Stimulated activated CD4-positive, alpha-beta T cell treated with anti-CD3 and anti-CD28 coated beads, Interleukin-12 subunit alpha, Interleukin-12 subunit beta, amount 100 ng/mL, for 24 hours (primary cell): ENCODE results near the gene HID1.
"Not testable (repeated sequence)": the region's sequence is repeated elsewhere in the genome, so short reads cannot be mapped to it uniquely, and the experiment has no call there.

Source experiments
- DNase-seq, 2 experiments: peaks; one replicate each; pipeline ENCODE4 v3.0.0-alpha.2; 2020; ENCODE audit warnings: low read depth in 2 of 2

Gene HID1

DNA sequence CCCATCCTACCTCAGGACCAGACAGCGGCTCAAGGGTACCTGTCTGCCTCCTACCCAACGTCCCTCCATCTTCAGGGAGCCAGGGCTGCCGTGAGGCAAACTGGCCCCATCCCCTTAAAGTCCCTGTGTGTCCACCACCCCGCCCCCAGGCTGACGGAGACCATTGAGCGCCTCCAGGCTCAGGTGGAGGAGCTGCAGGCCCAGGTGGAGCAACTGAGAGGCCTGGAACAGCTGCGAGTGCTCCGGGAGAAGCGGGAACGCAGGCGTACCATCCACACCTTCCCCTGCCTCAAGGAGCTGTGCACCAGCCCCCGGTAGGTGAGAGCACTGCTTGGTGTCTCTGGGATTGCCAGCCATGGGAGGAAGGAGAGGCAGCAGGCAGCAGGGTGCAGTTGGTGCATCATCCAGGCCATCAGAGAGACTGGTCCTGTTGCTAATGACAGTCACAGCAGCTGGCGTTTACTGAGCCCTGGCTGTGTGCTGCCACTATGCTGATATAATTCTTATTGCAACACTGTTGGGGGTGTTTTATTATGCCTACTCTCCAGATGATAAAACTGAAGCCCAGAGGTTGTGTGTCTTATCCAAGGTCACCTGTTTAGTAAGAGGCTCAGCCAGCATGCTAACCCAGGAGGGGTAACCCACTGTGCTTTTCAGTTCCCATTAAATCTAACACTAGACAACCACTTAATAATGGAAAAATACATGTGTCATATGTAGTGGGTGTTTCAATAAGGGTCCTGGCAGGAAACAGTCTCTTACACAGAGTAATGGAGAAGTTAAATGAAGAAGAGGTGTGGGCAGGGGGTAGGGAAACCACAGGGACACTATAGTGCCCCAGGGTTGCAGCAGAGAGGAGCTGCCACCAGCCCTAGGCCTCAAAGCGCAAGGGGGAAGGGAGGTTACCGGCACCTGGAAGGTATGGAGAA is 29.6 kb upstream of the HID1 start:
- no peak for DNase-seq

DNA sequence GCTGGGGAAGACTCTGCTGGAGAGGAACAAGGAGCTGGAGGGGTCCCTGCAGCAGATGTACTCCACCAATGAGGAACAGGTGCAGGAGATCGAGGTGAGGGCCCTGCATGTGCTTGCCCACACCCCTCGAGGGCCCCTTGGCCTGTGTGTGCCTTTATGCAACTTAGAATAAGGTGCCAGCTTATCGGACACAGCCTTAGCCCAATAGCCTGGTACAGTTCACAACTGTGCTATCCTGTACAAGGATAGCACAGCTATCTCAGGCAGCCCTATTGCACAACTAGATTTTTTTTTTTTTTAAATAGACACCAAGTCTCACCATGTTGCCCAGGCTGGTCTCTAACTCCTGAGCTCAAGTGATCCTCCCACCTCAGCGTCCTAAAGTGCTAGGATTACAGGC is 27.0 kb upstream of the HID1 start:
- DNase-seq, result no peak

GRCh38 chr17:74998783-74999182 is 26.2 kb upstream of the HID1 start:
- no peak for DNase-seq

DNA sequence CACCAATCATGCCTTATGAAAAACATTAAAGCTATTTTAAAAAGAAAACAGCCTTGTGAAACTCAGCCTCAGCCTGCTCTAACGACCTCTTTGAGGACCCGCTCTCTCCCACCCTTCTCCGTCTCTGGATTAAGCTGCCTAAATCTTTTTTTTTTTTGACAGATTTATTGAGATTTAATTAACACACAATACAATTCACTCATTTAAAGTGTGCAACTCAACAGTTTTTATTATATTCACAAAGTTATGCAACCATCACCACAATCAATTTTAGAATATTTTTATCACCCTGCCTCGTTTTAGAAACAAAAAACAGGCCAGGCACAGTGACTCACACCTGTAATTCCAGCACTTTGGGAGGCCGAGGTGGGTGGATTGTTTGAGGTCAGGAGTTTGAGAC is 23.3 kb upstream of the HID1 start:
- no peak for DNase-seq

GRCh38 chr17:74994440-74994839 is 21.9 kb upstream of the HID1 start:
- no peak for DNase-seq

- DNase-seq, result no peak
These were observed 19.7 kb upstream of the HID1 start for GRCh38 chr17:74992223-74992622.

- DNase-seq, result no peak
These were observed 18.1 kb upstream of the HID1 start for GRCh38 chr17:74990581-74991105.

- DNase-seq, result no peak
These were observed 15.6 kb upstream of the HID1 start for GRCh38 chr17:74987909-74988711.

GRCh38 chr17:74987418-74987908 is 14.9 kb upstream of the HID1 start, which contains the start of gene CDR2L:
CDR2L (plus strand) TSS chr17:74987632; CDS start chr17:74988044, 412 bp downstream.
- DNase-seq, result peak; percentile 78 to 93

- no peak for DNase-seq
These were observed 13.6 kb upstream of the HID1 start for GRCh38 chr17:74986206-74986576.

GRCh38 chr17:74982663-74983313 is 10.2 kb upstream of the HID1 start:
- DNase-seq, result not testable (repeated sequence)

- DNase-seq, result peak; percentile 48 to 68
These were observed 9.6 kb upstream of the HID1 start for GRCh38 chr17:74981979-74982662.

- DNase-seq, result no peak
These were observed 8.9 kb upstream of the HID1 start for GRCh38 chr17:74981318-74981978.

DNA sequence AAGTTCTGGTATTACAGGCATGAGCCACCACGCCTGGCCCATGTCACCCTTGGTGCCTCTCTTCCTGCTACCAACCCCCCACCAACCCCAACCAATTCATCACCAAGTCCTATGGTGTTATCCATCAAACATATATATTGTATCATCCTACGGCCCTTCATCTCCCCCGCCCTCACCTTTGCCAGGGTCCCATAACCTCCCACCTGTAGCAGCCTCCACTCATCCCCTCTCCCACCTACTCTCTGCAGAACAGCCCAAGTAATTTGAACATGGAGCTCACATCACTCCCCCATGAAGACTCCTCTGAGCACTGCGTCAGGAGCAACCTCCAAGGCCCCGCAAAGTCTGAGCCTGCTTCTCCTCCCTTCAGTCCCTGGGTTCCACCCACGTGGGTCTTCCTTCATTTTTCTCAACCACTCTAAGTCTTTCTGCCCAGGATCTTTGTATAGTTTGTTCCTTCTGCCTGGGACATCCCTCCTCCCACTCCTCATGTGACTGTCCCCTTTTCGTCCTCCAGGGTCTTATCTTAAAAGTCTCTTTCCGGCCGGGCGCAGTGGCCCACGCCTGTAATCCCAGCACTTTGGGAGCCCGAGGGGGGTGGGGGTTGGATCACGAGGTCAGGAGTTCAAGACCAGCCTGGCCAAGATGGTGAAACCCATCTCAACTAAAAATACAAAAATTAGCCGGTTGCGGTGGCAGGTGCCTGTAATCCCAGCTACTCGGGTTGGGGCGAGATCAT is 7.0 kb upstream of the HID1 start:
- no peak for DNase-seq

DNA sequence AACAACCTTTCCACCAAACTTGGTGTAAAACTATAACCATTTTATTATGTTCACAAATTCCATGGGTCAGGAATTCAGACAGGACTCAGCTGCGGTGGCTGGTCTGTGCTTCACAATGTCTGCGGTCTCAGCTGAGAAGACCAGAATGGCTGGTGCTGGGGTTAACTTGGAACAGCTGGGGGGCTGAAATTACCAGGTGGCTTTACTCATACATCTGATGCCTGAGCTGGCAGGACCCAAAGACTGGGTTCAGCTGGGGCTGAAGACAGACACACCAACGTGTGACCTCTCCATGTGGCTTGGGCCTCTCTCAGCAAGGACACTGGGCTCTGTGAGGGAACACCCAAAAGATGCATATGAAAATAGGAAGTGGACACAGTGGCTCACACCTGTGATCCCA is 5.7 kb upstream of the HID1 start:
- no peak for DNase-seq

GRCh38 chr17:74977802-74978201 is 5.2 kb upstream of the HID1 start:
- no peak for DNase-seq

DNA sequence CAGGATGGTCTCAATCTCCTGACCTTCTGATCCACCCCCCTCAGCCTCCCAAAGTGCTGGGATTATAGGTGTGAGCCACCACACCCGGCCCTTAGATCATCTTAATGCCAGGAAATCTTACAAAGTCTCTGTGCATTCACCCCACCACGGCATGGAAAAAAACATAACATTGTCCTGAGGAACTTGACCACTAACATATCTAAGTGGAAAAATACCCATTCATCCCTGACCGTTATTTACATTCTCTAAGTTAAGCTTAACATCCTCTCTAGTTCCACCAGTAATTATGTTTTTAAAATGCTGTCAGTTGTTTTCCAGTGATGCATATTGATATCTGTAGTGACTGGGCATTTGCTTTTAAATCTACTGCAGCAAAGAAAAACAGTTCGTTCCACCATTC is 3.4 kb upstream of the HID1 start:
- DNase-seq, result no peak

DNA sequence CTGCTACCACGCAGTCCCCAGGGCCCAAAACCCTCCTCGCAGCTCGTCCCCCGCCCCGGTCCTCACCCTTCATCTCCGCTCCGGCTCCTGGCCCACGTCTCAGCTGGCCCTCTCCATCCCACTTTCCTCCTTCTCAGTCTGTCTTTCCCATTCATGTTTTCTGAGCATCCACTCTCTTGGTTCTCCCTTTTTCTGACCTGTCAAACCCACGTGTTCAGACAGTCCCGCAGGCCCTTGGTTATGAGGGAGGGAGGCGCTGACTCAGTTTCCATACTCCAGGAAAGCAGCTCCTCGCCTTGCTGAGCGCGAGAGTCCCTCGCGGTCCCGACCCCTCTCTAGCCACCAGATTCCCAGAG is 392 bp upstream of the HID1 start:
- DNase-seq, result no peak

- DNase-seq, result no peak
These were observed 785 bp downstream of the HID1 start for GRCh38 chr17:74971842-74972106.

DNA sequence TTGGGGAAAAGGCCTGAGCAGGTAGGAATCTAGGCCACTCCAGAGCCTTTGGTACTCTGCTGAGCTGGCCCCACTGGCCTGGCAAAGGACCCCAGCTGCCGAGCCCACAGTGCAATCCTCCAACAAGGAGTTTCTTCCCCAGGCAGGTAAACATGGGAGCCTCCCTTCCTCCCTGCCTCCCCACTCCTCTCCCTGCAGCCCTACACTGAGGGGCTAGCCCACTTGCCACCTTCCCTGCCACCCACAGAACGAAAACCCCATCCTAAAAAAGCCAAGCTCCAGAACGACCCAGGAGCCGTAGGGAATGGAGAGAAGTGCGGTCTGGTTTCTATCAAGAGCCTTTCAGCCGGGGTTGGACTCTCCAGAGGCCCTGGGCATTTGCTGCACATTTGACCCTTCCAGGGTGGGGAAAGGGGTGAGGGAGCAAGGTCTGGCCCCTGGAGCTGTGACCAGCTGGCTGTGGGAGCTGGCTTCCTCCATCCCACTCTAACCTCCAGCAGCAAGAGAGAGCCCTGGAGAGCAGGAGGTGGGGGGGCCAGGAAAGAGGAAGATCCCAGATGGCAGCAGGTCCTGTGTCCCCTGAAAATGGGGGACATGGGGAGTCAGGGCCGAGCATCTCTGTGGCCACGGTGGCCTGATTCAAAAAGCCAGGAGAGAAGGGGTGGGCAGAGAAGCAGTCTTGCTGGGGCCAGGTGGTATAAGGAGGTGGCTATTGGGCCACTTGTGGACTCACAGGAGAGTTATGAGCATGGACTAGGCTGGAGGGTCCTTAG is 1.3 kb downstream of the HID1 start:
- DNase-seq, result no peak
